Activated CD4-positive, alpha-beta T cell treated with anti-CD3 and anti-CD28 coated beads, Interleukin-2, amount 10 ng/mL, durations not matched to agents 7 days and 5 days (primary cell): ENCODE measurements around the gene EVL. TPM values are rescaled to one million over a fixed set of nuclear protein-coding genes. Genes with fewer than 3 reads are reported as not detected.

ENCODE experiments used
- CTCF ChIA-PET: fragments of 350-600 bp; sonication (Branson Sonifier 250); formaldehyde crosslinking; loops from one replicate; lab custom pipeline; 2021; ENCODE audit warnings: antibody characterized with exemption; lab: Charles Lee
- POLR2A ChIA-PET: fragments of 350-600 bp; sonication (Branson Sonifier 250); formaldehyde crosslinking; loops from one replicate; lab custom pipeline; 2021; ENCODE audit warnings: antibody characterized with exemption; lab: Charles Lee
- DNase-seq: peaks from one replicate; pipeline ENCODE4 v3.0.0-alpha.2; 2020
- H3K27ac Mint-ChIP-seq: one replicate; pipeline ENCODE4 v1.8.0; 2021; ENCODE audit warnings: mild to moderate bottlenecking, moderate library complexity, mixed read lengths
- H3K27me3 Mint-ChIP-seq: one replicate; pipeline ENCODE4 v1.8.0; 2021; ENCODE audit warnings: mixed read lengths
- H3K36me3 Mint-ChIP-seq: one replicate; pipeline ENCODE4 v1.8.0; 2021; ENCODE audit warnings: low read depth, mixed read lengths
- H3K4me1 Mint-ChIP-seq: one replicate; pipeline ENCODE4 v1.8.0; 2021; ENCODE audit warnings: mixed read lengths
- H3K4me3 Mint-ChIP-seq: one replicate; pipeline ENCODE4 v1.8.0; 2021; ENCODE audit warnings: mild to moderate bottlenecking, moderate library complexity, mixed read lengths
- H3K9me3 Mint-ChIP-seq: one replicate; pipeline ENCODE4 v1.8.0; 2021; ENCODE audit warnings: mixed read lengths
- total RNA-seq, 2 experiments: library from RNA; stranded (reverse); gene quantifications; one replicate each; pipeline ENCODE4 v1.2.3, GENCODE V29; 2021

The EVL gene
- total RNA-seq, 2 experiments from 2014 or later, result 1,017 to 1,048 TPM

- no peaks in the 10 kb centered on the region for H3K27me3 Mint-ChIP-seq
- no peak overlapping the region for H3K4me3 Mint-ChIP-seq
- CTCF ChIA-PET, result interaction anchor here (0.6 to 3.4 kb wide), 4 partner anchors 11 to 75 kb away, joined by 3 to 14 read pairs (median 4); no protein-coding TSS in a partner anchor
- no peaks in the 10 kb centered on the region for H3K9me3 Mint-ChIP-seq
- H3K4me1 Mint-ChIP-seq, result peaks cover 11% of the 10 kb centered on the region
- POLR2A ChIA-PET, result no interaction called here
- peaks cover 65% of the 10 kb centered on the region for H3K36me3 Mint-ChIP-seq
- peak overlapping the region; percentile 54 for H3K27ac Mint-ChIP-seq
- no peak for DNase-seq
These were observed 53.3 kb downstream of the EVL start for GRCh38 chr14:100118396-100119011.

- peak overlapping the region; percentile 54 for H3K27ac Mint-ChIP-seq
- peaks cover 62% of the 10 kb centered on the region for H3K36me3 Mint-ChIP-seq
- H3K4me3 Mint-ChIP-seq, result no peak overlapping the region
- ChIA-PET POLR2A (no interaction called here), CTCF (interaction anchor here (0.6 to 3.4 kb wide), 5 partner anchors 11 to 20 kb away, joined by 3 to 14 read pairs (median 5); no protein-coding TSS in a partner anchor)
- H3K9me3 Mint-ChIP-seq, result no peaks in the 10 kb centered on the region
- DNase-seq, result no peak
- no peaks in the 10 kb centered on the region for H3K27me3 Mint-ChIP-seq
- H3K4me1 Mint-ChIP-seq, result peaks cover 10% of the 10 kb centered on the region
These were observed 54.0 kb downstream of the EVL start for GRCh38 chr14:100119251-100119650.

DNA sequence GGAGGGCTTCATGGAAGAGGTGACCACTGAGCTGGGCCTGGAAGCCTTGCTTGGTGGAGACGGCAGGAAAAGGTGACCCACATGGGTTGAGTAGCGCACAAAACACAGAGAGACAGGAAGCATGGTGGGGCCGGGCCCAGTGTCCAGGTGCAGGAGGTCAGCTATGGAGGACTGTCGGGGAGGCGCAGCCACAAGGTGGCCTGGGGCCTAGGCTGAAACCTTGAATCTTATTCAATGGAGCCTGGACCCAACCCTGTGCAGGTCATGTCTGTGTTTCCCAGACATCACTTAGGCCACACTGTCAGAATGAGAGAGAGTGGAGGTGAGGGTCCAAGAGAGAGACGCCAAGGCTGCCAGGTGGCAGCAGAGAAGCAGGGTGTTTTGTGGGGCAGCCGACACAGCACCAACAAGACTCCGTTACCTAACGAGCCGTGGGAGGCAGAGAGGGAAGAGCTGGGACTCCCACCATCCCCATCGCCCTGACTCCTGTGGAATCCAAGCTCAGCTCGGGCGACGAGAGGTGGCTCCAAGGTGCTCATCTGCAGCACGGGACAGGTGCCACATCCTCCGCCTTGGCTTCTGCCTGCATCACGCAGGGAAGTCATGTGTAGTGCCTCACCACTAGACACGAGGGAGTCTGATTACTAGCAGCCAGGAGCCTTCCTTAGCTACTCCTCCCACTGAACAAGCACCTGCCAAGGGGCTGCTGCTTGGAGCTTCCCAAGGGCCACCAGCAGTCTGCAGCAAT is 55.5 kb downstream of the EVL start:
- Mint-ChIP-seq H3K4me3 (no peak overlapping the region), H3K4me1 (peaks cover 12% of the 10 kb centered on the region), H3K27ac (no peak overlapping the region), H3K36me3 (peaks cover 64% of the 10 kb centered on the region), H3K27me3 (no peaks in the 10 kb centered on the region), H3K9me3 (no peaks in the 10 kb centered on the region)
- ChIA-PET CTCF (interaction anchor here (1.0 to 1.8 kb wide), 5 partner anchors 8 to 72 kb away, joined by 3 to 5 read pairs (median 3); no protein-coding TSS in a partner anchor), POLR2A (no interaction called here)
- no peak for DNase-seq

DNA sequence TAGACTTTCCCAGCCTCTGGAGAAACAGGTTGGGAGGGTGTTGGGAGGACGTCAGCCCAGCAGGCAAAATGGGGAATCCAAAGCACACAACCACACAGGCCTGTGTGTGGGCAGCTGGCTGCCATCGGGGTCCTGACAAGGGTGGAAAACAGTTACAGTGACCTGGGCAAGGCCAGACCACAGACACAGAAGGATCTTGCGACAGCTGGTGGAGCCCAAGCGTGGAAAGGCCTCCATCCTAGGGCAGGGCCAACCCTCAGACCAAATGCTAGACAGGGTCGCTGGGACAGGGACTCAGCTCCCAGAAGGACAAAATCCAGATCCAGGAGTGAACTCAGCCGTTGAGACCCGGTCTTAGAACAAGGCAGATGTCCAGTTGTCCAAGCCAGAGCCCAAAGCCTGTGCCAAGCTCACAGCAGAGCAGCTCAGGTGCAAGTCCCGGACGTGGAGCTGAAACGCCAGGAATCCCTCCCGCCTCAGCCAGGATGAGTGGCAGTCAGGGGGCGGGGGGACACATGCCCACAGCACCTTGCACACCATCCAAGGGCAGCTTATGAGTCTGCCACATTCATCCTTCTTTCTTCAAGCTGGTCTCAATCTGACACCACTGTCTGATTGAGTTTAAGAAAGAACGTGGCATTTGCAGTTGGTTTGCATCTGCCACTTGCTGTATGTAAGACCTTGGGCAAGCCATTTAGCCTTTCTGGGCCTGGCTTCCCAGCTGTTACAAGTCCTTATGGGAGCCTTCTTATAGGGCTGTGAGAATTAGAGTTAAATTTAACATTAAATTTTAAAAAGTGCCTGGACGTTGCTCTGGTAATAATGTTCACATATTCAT is 56.6 kb downstream of the EVL start:
- Mint-ChIP-seq H3K4me1 (peaks cover 12% of the 10 kb centered on the region), H3K27me3 (no peaks in the 10 kb centered on the region), H3K36me3 (peaks cover 60% of the 10 kb centered on the region), H3K9me3 (no peaks in the 10 kb centered on the region), H3K27ac (no peak overlapping the region), H3K4me3 (no peak overlapping the region)
- DNase-seq, result no peak
- POLR2A ChIA-PET, result no interaction called here
- CTCF ChIA-PET, result interaction anchor here (0.8 to 1.9 kb wide), 6 partner anchors 9 to 71 kb away, joined by 3 to 9 read pairs (median 3); no protein-coding TSS in a partner anchor

DNA sequence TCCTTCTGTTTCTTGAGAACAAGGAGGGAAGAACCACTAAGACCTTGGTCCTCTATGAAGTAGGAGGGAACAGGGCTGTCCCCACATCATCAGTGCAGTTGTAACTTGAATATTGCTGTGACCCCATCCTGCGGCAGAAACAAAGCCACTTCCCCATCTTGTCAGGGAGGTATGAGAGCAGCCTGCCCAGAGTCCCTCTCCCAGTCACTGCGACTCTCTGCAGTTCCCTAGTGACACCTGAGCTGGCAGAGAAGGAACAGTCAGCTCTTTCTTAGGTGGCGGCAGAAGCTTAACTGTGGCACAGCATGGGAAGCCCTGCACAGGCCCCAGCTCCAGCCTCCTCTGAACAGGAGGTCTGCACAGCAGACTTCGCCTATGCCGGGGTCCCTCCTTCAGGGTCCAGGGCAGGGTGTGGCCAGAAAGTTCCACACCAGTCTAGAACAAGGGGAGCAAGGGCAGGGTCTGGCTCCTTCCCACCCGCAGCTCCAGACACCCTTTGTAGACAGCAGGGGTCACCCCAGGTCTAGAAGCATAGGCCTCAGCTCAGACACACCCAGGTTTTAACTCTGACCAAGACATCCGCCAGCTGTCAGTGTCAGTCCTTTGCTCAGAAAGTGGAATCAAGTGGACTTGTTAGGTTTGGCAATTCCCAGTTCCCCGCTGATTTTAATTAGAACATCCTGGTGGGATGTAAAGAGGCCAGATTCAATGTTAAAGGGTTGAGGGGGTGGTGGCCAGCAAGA is 57.4 kb downstream of the EVL start:
- Mint-ChIP-seq H3K4me3 (no peak overlapping the region), H3K9me3 (no peaks in the 10 kb centered on the region), H3K4me1 (peaks cover 10% of the 10 kb centered on the region), H3K36me3 (peaks cover 61% of the 10 kb centered on the region), H3K27me3 (no peaks in the 10 kb centered on the region), H3K27ac (peak overlapping the region; percentile 10)
- DNase-seq, result no peak
- ChIA-PET CTCF (interaction anchor here (0.8 to 1.9 kb wide), 2 partner anchors 14 to 26 kb away, joined by 3 to 9 read pairs; no protein-coding TSS in a partner anchor), POLR2A (no interaction called here)

- ChIA-PET CTCF (no interaction called here), POLR2A (no interaction called here)
- no peak overlapping the region for H3K27ac Mint-ChIP-seq
- H3K4me3 Mint-ChIP-seq, result no peak overlapping the region
- H3K36me3 Mint-ChIP-seq, result peaks cover 57% of the 10 kb centered on the region
- H3K27me3 Mint-ChIP-seq, result no peaks in the 10 kb centered on the region
- no peaks in the 10 kb centered on the region for H3K9me3 Mint-ChIP-seq
- DNase-seq, result no peak
- H3K4me1 Mint-ChIP-seq, result peaks cover 9% of the 10 kb centered on the region
These were observed 58.4 kb downstream of the EVL start for GRCh38 chr14:100123618-100124017.

- Mint-ChIP-seq H3K4me3 (no peak overlapping the region), H3K27ac (no peak overlapping the region)
These were observed 59.4 kb downstream of the EVL start for GRCh38 chr14:100124551-100125088.

DNA sequence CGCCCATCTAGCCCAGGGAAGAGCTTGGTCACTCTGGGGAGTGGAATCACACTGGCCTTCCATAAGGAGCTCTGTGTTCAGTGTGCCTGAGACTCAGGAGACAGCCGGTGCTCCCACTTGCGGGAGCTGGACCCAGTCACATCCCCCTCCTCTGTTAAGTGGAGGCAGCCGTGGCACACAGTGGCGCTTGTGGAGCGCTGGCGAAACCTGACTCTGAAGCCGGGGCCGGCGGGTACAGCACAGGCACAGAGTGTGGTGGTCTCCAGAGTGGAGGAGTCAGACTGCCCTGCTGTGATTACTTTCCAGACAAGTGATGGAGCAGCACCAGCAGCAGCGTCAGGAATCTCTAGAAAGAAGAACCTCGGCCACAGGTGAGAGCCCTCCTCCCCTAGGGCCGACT is 61.2 kb downstream of the EVL start:
- POLR2A ChIA-PET, result no interaction called here
- Mint-ChIP-seq H3K9me3 (no peaks in the 10 kb centered on the region), H3K4me3 (no peak overlapping the region), H3K27ac (no peak overlapping the region), H3K36me3 (peaks cover 66% of the 10 kb centered on the region), H3K27me3 (no peaks in the 10 kb centered on the region), H3K4me1 (peaks cover 12% of the 10 kb centered on the region)
- CTCF ChIA-PET, result interaction anchor here (1.2 to 2.1 kb wide), 2 partner anchors 11 to 18 kb away, joined by 4 to 7 read pairs; no protein-coding TSS in a partner anchor
- no peak for DNase-seq

More at GRCh38 chr14:100124551-100125088, 59.4 kb downstream of the EVL start:
- ChIA-PET CTCF (no interaction called here), POLR2A (no interaction called here)
- Mint-ChIP-seq H3K27me3 (no peaks in the 10 kb centered on the region), H3K4me1 (peaks cover 9% of the 10 kb centered on the region), H3K9me3 (no peaks in the 10 kb centered on the region), H3K36me3 (peaks cover 57% of the 10 kb centered on the region)
- no peak for DNase-seq

- peaks cover 74% of the 10 kb centered on the region for H3K36me3 Mint-ChIP-seq
- no peak for DNase-seq
- peaks cover 12% of the 10 kb centered on the region for H3K4me1 Mint-ChIP-seq
- no peaks in the 10 kb centered on the region for H3K27me3 Mint-ChIP-seq
- H3K4me3 Mint-ChIP-seq, result no peak overlapping the region
- no peak overlapping the region for H3K27ac Mint-ChIP-seq
- ChIA-PET POLR2A (no interaction called here), CTCF (interaction anchor here (1.2 to 1.6 kb wide), 2 partner anchors 13 to 25 kb away, joined by 4 read pairs; no protein-coding TSS in a partner anchor)
- H3K9me3 Mint-ChIP-seq, result no peaks in the 10 kb centered on the region
These were observed 62.7 kb downstream of the EVL start for GRCh38 chr14:100127853-100128455.

- POLR2A ChIA-PET, result no interaction called here
- peaks cover 10% of the 10 kb centered on the region for H3K4me1 Mint-ChIP-seq
- DNase-seq, result no peak
- no peaks in the 10 kb centered on the region for H3K27me3 Mint-ChIP-seq
- no peak overlapping the region for H3K27ac Mint-ChIP-seq
- no peaks in the 10 kb centered on the region for H3K9me3 Mint-ChIP-seq
- CTCF ChIA-PET, result interaction anchor here (1.6 kb wide), 1 partner anchor 26 kb away, joined by 4 read pairs; no protein-coding TSS in a partner anchor
- H3K36me3 Mint-ChIP-seq, result peaks cover 78% of the 10 kb centered on the region
- no peak overlapping the region for H3K4me3 Mint-ChIP-seq
These were observed 63.5 kb downstream of the EVL start for GRCh38 chr14:100128688-100129087.

DNA sequence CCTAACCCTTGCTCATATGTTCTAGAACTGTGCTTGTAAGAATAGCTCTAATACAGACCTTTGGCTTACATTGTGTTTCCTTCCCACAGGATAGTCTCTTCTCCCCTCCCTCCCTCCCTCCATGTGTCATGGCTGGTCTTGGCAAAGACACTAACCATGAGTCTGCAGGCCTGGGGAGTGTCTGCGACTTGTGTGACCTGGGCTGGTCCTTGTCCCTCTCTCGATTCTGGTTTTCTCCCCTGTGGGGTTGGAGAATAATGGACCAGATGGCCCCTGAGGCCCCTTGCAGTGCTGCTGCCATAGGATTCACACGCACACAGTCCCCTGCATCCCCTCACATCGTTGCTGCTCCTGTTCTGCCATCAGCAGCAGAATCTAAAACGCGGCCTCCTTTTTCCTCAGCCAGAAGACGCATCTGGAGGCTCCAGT is 64.0 kb downstream of the EVL start:
- Mint-ChIP-seq H3K9me3 (no peaks in the 10 kb centered on the region), H3K36me3 (peaks cover 81% of the 10 kb centered on the region), H3K4me3 (no peak overlapping the region), H3K27ac (peak overlapping the region; percentile 25), H3K27me3 (no peaks in the 10 kb centered on the region), H3K4me1 (peaks cover 10% of the 10 kb centered on the region)
- POLR2A ChIA-PET, result no interaction called here
- DNase-seq, result no peak
- CTCF ChIA-PET, result interaction anchor here (1.6 kb wide), 1 partner anchor 26 kb away, joined by 4 read pairs; no protein-coding TSS in a partner anchor
